GM19240 (cell line): Measurements from ENCODE around the gene IFI30.
A peak's percentile ranks its signal among the peaks of the same experiment; 100 is the strongest.
"Not testable (repeated sequence)": the region's sequence is repeated elsewhere in the genome, so short reads cannot be mapped to it uniquely, and the experiment has no call there.

Source experiments
- DNase-seq: peaks from one replicate; pipeline ENCODE4 v3.0.0; 2011; ENCODE audit warnings: low spot score; ENCODE audit not compliant: insufficient read length

The IFI30 gene

DNA sequence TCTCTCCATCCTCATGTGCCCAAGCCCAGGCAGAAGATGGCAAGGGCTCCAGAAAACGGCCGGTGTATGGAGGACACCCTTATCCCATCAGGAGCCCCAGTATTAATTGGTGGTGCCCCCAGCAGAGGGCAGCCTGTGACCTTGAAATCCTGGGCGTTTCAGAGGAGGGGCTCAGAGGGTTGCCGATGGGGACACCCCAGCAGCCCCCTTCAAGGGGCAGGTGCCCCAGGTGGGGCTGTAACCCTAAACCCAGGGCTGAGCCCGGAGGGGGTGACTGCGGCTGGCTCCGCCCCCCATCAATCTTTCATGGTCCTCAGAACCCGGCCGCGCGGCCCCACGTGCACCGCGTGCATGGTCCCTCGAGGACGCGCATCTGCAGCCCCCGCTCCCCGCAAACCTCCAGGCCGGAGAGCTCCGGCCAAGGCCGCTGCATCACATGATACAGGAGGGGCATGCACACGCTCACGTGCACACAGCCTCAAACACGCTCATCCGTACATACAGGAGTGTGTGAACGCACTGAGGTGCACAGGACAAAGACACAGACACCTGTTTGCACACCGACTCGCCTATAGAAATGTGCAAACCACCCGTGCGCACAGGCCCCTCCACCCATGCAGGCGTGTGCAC, 29.3 kb downstream of the IFI30 start:
- no peak for DNase-seq

DNA sequence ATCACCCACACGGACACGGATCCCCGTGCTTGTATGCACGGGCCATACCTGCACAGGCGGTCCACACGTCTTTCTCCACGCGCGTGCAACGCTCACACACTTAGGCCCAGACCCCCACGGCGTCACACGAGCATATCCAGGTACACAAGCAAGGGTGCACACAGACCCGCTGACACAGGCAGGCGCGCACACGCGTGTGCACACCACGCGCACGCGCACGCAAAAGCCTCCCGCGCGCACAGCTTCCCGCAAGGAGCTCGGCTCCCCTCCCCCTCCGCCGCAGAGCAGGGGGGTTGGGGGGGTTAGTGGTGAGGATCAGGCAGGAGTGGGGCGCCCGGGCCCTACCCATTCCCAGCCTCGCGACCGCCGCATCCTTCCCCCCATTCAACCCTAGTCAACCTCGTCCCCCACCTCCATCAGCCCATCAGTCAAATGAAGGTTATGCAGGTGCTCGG, 29.8 kb downstream of the IFI30 start:
- DNase-seq: no peak

DNA sequence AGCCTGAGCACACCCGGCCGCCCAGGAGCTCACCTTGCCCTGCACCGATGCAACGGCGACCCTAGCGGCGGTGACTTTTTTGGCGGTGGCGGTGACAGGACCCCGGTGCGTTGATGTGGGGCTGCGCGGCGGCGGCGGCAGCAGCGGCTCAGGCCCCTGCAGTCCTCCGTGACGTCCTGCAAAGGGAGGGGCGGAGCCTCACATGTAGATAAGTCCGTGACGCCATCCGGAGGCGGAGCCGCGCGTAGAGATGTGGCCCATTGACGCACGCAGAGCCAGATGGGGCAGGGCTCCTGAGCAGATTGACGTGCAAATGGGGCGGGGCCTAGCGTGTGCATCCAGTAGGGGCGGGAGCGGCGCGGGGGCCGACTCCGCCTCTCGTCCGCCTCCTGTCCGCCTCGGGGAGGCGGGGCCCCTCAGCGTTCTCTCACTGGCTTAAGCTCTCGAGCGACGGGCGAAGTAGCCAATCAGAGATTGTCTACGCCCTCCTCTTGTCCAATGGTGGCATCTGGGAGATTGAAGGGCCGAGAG, 30.3 kb downstream of the IFI30 start, which contains the start of gene RAB3A:
Gene RAB3A, minus strand, starts transcription at position 180 of the 531 bp plus-strand sequence. CDS start 1,302 bp downstream, outside the sequence.
- peak; percentile 99 for DNase-seq

DNA sequence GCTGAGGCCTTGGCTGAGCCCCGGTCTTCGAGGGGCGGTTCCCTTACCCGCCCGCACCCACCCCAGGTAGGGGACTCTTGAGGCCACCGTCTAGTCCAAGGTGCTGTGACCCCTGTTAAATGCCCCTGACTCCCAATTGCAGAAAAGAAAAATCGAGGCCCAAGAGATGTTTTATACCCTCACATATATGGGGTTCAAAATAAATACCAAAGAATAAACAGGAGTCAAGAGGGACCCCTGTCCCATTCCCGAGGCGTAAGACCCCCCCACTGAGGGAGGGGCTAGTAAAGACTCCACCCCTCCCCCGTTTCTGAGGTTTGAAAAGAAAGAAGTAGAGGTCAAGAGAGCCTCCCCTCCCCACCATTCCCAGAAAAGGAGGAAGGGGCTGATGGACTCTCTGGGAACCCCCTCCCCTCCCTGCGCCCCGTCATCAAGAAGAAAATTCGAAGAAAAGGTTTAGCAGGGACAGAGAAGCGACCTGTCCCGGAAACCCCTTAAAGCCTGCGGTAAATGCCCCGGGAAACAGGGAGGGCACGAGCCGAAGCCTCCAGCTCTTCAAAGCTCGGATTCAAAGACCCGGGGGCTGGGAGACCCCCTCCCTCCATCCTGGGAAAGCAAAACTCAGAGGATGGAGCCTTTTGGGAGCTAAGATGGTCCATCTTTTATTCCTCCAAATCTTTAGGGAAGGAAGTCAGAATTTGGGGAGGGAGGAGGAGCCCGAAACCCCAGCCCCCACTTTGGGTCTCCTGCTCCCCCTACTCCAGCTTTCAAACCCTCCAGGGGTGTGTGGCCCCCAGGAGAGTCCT, 31.0 kb downstream of the IFI30 start:
- no peak for DNase-seq

DNA sequence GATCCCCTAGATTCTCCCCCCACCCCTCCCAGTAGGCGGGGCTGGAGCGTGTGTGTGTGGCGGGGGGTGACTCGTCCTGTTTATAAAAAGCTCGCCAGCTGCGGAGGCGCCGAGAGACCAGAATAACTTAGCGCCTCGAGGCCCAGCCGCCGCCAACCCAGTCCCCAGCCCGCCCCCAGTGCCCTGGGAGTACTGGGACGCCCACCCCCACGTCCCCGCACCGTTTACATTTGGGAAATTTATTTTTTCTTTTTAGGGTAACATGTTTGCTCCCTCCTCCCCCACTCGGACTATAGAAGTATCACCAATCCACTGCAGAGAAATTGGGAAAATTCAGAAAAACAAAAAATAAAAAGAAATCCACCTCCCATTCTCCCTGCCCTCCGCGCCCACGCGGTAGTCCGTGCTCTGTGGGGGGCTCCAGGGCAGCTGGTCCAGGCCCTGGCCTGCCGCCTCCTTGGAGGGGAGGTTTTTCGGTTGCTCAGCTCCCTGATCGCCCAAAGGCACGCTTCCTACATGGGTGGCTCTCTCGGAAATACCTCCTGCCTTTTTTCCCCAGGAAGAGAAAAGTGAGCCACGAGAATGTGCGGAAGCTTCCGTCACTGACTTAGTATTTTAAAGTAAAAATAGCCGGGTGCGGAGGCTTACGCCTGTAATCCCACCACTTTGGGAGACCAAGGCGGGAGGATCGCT, 31.7 kb downstream of the IFI30 start:
- DNase-seq: no peak

DNA sequence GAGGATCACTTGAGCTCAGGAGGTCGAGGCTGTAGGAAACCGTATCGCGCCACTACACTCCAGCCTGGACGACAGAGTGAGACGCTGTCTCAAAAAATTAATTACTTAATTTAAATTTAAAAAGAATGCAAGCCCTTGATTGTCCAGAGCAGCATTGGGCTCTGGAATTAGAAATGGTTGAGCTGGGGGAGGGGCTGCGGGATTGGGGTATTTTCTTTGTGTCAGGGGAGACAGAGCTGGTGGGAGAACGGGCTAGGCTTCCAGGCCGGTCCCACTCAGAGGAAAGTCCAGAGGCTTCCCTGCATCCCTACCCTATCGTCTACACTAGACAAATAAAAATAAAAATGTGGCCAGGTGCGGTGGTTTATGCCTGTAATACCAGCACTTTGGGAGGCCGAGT, 32.4 kb downstream of the IFI30 start:
- no peak for DNase-seq

DNA sequence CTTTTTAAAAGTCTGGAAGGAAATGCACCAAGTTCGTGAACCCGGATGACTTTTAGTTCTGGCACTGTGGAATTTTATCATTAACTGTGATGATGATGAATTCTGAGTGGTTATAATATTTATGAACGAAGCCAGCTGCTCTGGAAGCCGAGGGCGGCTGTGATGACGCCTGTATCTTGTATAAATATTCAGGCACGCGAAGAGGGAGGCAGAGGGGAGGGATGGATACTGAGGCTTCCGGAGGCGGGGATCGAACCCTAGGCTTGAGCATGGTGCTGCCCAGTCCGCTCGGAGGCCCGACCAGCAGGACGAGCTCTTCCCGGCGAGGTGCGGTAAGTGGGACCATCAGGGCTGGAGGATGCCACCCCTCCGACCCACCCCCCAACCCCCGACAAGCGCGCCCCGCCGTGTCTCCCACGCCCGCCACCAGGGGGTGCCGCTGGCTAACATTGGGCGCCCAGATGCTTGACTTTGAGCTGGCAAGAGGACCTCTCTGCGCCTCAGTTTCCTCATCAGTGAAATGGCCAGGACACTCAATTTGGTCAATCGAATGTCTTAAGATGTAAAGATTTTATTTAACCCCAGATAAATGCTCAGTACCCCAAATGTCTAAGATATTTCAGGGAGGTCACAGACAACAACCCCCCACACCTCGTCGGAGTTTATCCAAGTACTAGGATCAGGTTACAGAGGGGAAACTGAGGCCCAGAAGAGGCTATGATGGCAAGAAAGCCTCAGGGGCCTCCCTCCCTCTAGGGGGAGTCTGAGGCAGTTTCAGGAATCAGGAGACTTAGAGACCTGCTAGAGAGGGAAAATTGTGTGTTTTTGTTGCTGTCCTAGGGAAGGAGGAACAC, 34.7 kb downstream of the IFI30 start:
- DNase-seq: no peak

DNA sequence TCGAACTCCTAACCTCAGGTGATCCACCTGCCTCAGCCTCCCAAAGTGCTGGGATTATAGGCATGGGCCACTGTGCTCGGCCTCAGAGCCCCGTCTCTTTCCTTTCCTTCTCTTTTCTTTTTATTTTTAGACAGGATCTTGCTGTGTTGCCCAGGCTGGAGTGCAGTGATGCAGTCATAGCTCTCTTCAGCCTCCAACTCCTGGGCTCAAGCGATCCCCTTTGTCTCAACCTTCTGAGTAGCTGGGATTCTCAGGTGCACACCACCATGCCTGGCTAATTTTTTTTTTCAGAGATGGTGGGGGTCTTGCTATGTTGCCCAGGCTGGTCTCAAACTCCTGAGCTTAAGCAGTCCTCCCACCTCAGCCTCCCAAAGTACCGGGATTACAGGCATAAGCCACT, 36.3 kb downstream of the IFI30 start:
- DNase-seq: not testable (repeated sequence)

DNA sequence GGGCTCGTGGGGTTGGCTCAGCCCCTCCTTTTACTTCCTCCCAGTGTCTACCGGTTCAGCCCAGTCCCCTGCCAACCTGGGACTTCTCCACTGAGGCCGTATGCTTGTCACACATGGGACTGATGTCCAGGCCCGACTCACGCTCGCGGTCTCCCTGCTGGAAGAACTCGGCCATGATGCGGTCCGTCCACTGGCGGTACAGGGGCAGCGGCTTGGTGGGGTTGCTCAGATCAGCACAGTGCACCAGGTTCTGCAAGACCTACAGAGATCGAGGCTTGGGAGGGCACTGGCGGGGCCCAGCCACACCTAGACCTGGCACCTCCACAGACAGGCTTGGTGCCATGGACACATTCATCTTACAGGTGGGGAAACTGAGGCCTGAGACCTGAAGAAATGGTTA, 38.1 kb downstream of the IFI30 start:
- no peak for DNase-seq

DNA sequence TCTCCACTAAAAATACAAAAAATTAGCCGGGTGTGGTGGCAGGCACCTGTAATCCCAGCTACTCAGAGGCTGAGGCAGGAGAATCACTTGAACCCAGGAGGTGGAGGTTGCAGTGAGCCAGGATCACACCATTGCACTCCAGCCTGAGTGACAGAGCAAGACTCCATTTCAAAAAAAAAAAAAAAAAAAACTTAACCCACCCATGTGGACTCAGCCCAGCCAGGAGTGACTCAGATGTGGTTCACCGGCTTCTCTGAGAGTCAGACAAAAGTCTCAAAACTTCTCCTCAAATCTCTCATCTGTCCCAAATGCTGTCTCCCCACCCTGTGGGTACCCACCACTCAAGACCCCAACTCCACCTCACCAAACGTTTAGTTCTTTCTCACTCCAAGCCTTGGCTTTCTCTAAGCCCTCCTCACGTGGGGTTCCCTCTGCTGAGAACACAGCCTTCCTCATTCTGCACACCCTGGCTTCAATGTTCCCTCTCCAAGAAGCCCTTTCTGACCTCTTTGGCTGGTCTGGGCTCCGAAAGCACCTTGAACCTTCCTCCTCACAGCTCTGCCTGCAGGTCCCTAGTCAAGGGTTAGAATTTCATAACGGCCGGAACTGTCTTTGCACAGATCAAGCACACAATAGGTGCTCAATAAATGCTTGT, 41.3 kb downstream of the IFI30 start:
- no peak for DNase-seq

DNA sequence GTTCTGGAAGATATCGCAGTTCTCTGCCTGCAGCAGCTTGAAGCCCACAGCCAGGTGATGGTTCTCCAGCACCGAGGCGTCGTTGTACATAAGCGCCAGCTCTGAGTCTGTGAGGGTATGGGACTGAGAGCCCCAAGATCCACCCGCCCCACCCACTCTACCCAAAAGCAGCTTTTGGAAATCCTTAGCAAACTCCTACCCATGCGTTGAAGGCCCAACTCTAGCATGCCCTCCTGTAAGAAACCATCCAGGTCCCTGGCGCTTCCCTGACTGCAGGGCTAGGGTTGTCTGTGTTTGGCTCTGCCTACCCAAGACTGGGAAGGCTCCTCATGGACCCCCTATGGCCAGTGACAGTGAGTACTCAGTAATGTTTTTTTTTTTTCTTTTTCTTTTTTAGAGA, 43.2 kb downstream of the IFI30 start:
- no peak for DNase-seq

DNA sequence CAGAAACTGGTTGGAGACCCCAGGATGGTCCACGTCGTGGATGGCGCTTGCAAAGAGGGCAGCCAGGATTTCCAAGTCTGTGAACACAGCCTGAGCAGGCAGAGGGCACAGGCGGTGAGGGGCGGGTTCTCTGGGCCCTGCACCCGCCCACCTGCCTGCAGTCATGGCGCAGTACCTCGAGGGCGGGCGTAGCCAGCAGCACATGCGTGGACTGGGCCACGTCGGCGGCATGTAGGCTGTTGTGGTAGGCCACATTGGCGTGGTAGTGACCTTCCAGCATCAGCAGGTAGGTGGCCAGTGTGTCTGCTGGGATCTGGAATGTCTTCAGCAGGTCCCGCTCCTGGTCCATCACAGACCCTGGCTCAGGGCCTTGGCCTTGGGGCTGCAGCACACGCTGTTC, 44.5 kb downstream of the IFI30 start:
- DNase-seq: no peak

DNA sequence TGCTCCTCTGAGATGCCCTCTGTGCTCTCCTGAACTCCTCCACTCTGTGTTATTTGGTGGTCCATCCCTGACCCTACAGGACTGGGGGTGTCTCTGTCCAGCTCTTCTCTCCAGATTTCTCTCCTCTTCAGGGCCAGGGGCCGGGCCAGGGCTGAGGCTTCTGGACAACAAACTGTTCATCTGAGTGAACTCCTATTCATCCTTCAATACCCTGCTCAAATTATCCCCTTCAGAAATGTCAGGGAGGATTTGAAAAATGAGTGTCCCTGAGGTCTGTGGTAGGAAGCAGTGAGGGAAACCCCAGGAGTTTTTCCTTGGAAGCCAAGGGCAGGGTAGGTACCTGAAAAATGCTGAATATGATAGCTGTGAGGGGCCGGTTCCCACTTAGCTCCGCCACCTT, 45.0 kb downstream of the IFI30 start:
- no peak for DNase-seq

DNA sequence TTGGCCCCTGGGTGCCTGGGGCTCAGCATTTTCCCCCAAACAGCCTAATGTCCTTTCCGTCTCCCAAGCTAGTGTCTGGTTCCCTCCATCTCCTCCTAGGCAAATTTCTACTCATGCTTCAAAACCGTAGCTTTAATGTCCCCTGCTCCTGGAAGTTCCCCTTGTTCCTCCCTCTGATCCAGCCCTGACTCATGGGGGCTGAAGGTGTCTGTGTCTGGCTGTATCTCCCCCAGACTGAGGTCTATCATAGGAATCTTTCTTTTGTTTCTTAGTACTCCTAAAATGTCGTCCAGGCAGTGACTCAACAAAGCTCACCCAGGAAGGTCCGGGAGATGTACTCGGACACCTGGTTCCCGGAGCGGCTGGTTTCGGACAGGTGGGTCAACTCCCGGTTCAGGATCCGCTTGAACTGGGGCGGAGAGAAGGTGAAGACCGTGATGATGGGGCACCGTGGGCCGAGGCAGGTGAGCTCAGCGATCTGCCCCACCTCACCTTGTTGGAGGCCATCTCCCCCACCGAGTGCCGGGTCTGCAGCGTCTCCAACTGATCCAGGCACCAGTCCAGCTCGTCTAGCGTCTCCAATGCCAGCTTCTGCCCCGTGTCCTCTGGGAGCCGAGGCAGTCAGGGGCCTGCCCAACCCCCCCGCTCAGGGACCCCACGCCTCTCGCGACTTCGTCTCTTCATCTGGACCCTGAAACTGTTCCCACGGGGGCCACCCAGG, 46.5 kb downstream of the IFI30 start:
- no peak for DNase-seq

DNA sequence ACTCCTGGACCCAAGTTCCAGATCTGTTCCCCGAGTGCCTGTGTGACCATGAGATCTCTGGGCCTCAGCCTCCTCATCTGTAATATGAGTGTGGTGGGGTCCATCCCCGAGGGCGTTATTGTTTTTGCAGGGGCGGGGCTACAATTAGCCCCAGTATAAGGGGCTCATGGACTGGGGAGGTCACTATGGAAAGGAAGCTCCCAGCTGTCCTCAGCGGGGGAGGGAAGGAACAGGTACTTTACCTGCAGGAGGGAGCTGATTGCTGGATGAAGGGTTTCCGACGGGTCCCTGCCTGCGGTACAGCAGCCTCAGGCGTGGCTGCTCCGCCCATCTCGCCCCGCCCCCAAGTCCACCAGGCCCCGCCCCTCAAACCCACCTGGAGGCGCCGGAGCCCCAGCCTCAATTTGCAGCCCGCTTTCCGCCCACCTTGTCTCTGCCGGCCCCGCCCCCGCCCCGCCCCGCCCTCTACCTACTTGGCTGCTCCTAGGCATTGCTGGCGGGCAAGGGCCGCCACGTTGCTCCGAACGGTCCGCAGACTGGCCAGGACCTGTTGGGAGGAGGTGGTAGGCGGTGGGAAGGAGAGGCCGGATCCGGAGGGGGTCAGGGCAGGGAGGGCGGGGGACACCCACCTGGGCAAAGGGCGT, 47.1 kb downstream of the IFI30 start:
- no peak for DNase-seq

DNA sequence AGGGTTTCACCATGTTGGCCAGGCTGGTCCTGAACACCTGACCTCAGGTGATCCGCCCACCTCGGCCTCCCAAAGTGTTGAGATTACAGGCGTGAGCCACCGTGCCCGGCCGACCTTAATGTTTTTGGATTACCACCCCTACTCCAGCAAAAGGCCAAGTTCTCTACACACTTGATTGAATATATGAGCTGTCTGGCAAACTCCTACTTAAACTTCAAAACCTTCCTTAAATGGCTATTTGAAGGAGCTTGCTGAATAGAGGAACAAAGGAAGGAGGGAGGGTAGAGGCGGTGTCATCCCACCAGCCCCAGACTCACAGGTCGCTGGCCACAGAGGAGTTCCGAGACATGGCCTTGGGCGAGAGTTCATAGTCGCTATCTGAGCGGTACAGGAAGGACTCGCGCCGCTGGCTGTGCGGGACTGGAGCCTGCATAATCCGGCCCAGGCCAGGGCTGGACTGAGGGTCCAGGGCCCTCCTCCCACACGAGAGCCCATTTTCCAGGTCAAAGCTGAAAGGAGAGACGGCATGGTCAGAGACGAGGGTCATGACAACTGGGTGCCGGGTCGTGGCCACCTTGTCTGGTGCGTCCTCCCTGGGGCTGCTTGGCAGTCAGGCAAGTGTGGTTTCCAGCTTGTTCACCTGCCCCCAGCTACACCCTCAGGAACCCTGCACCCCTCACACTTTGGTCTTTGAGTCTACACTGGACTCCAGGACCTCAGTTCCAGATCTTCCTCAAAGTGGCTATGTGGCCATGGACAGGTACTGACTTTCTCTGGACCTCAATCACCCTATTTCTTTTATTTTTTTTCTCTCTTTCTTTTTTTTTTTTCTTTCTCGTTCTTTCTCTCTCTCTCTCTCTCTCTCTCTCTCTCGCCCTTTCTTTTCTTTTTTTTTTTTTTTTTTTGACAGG, 48.5 kb downstream of the IFI30 start:
- DNase-seq: no peak

DNA sequence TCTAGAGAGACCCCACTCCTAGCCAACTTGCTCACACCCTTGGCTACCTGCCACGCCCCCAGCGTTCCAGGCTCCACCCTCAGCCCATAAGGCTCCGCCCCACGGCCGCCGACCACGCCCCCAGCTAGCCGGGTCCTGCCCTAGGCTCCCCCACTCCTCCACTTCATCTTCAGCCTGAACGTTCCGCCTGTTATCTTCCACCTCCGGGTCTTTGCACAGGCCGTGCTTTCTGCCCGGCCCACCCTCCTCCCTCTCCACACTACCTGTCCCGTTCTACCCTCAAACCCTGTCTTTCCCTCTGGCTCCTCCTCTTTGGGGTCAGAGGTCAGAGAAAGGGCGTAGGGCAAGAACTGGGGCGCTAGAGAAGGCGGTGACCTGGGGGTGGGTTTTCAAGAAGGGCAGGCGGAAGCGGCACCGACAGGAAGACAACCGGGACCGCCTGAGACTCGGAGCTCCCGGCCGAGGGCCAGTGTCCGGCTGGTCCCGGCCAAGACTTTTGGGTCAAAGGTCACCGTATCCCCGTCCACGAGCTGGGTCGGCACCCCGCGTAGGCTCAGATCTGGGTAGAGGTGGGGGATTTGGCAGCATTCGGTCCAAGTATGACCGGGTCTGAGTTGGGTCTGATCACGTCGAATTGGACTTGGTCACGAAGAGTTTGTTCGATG, 50.4 kb downstream of the IFI30 start:
- no peak for DNase-seq
